Coronary artery (tissue), 2 donors: Measurements from ENCODE around the gene HSPA12A.

Experiments
- DNase-seq: peaks from one replicate; pipeline ENCODE4 v3.0.0-alpha.2; 2017; ENCODE audit warnings: low spot score
- H3K27ac ChIP-seq, 2 donors: fragments of 200-600 bp; sonication (generic); one replicate each; pipeline ENCODE4 v1.5.1; 2016 to 2019
- H3K4me3 ChIP-seq: fragments of 200-600 bp; sonication (generic); 2 replicates; pipeline ENCODE4 v1.5.1; 2016; ENCODE audit warnings: mild to moderate bottlenecking, moderate library complexity
- TF ChIP-seq, protein P1 (sequence below): fragments of 200-600 bp; sonication (generic); IDR thresholded peaks from one replicate; pipeline ENCODE4 v1.5.1; 2019; ENCODE audit warnings: antibody characterized with exemption

HSPA12A gene

DNA sequence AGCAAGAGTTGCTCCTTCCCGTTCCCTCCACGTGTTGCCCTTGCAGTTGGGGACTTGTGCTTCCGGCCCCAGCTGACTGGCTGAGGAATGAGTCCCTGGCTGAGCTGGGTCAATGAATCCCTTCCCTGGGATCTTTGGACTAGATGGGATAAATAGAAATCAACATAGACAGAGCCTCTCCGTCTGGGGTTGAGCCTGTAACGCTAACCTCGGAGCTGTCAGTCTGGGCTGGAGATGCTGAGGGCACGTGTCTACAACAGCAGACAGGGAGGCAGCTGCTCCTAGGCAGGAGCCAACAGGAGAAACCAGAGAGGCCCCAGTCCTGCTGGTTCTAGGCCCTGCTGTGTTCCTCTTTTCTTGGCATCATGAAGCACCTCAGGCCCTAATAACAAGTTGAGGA, 42.3 kb upstream of the HSPA12A start:
- Histone ChIP-seq H3K4me3 (no peak overlapping the region), H3K27ac (no peak overlapping the region)
- TF ChIP-seq, protein P1, sequence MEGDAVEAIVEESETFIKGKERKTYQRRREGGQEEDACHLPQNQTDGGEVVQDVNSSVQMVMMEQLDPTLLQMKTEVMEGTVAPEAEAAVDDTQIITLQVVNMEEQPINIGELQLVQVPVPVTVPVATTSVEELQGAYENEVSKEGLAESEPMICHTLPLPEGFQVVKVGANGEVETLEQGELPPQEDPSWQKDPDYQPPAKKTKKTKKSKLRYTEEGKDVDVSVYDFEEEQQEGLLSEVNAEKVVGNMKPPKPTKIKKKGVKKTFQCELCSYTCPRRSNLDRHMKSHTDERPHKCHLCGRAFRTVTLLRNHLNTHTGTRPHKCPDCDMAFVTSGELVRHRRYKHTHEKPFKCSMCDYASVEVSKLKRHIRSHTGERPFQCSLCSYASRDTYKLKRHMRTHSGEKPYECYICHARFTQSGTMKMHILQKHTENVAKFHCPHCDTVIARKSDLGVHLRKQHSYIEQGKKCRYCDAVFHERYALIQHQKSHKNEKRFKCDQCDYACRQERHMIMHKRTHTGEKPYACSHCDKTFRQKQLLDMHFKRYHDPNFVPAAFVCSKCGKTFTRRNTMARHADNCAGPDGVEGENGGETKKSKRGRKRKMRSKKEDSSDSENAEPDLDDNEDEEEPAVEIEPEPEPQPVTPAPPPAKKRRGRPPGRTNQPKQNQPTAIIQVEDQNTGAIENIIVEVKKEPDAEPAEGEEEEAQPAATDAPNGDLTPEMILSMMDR: no peak
- DNase-seq: no peak

DNA sequence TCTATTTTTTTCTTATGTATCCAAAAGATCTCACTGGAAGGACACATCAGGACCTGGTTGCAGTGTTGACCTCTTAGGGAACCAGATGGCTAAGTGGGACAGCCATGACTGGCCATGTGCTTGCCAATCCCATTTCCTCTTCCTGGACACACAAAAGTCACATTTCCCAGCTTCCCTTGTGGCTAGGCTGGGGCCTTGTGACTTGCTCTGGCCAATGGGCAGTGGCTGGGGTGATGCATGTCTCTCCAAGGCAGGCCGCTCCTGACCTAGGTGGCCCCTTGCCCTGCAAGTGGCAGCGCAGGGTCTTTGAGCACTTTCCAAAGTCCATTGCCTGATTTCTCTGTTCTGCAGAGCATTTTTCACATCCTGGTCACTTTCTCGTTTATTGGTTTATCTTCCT, 41.7 kb upstream of the HSPA12A start:
- no peak overlapping the region for H3K4me3 ChIP-seq
- no peak overlapping the region for H3K27ac ChIP-seq
- no peak for DNase-seq
- TF ChIP-seq, protein P1: no peak

DNA sequence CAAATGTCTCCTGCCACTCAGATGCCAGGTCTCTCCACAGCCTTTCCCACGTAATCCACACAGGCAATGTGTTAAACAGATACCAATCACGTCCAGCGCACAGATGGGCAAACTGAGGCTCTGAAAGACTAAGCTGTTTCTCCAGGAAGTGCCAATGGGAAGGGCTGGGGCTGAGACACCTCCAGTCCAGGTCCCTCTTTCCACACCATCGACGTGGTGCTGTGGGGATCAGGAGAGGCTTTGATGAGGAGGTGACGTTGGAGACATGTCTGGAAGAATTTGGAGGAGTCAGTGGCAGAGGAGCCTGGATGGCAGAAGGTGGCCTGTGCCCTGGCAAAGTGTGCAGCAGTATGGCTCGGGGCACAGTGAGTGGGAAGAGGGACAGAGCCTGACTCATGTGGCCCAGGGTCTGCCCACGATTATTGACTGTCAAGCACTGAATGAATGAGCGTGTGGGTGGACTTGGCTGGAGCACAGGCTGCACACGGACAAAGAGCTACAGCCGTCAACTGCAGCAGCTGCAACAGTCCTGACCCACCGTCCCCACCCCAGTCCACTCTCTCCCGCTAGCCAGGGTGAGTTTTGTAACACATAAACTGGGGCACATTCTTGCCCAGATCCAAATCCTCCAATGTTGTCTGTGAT, 40.8 kb upstream of the HSPA12A start:
- Histone ChIP-seq H3K27ac (no peak overlapping the region), H3K4me3 (no peak overlapping the region)
- TF ChIP-seq, protein P1: no peak
- DNase-seq: no peak

DNA sequence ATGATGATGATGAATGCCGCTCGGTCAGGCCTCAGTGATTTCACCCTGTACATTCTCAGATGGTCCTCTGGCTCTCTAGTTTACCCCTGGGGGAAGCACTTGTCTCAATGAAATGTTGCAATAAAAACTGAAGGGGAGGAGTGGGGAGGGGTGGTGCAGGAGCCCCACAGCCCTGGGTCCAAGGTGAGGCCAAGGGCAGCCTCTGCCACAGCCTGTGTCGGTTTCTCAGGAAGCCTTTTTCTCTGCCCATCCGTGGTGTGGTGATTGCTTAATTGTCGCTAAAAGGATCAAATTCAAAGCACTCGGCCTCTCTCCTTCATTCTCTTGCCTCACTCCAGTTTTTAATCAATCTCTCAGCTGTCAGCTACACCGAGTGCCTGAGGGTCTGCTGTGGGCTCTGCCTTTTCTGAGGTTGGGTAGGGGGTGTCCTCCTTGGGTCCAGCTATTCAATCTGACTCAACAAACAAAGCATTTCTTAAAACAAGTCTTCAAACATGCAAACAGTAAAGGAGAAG, 39.1 kb upstream of the HSPA12A start:
- TF ChIP-seq, protein P1: no peak
- Histone ChIP-seq H3K27ac (no peak overlapping the region), H3K4me3 (no peak overlapping the region)
- no peak for DNase-seq

DNA sequence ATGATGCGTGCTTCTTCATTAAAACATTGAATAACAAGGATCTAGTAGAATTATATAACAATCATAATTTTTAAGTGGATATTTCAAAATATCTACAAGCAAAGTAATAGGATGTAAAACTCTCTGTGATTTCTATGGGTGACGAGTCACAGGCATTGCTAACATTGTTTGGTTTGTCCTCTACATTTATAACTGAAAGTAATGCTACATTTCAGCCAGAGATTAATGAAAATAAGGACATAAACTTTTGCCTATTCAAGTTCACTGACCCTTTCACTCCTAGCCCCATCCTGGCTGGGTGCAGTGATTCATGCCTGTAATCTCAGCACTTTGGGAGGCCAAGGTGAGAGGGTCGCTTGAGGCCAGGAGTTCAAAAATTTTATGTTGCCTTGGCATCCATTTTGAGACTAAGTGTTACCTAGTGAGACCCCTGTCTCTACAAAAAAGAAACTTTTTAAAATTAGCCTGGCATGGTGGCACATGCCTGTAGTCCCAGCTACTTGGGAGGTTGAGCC, 38.4 kb upstream of the HSPA12A start:
- H3K4me3 ChIP-seq: no peak overlapping the region
- DNase-seq: no peak

DNA sequence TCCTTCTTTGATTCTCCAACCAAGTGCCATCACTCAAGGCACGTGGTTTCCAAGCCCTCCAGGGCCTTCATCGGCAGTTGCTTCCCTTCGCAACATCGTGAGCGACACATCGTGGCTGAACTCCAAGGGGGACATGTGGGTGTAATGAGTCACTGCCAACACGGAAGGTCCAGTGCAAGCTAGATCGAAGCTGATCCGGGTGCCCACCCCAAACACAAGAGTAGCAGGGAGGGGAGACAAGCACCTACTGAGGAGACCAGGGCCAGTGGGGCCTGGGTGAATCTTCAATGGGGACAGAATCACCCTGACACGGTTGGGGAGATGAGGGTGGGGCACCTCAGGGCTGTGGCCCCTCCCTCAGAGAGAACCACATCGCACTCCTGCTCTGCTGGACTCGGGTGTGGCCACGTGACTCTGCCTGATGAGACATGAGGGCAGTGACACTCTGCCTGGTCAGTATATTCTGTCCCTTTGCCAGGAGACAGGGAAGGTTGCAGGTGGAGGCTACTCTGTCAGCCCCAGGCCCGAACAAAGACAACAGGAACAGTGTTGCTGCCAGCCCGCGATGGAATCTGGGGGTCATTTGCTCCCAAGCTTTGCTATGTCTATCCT, 36.8 kb upstream of the HSPA12A start:
- no peak overlapping the region for H3K4me3 ChIP-seq
- peak; percentile 63 for DNase-seq
- TF ChIP-seq, protein P1: no peak
- no peak overlapping the region for H3K27ac ChIP-seq

More for the DNA sequence above, 38.4 kb upstream of the HSPA12A start:
- no peak overlapping the region for H3K27ac ChIP-seq
- TF ChIP-seq, protein P1: no peak

DNA sequence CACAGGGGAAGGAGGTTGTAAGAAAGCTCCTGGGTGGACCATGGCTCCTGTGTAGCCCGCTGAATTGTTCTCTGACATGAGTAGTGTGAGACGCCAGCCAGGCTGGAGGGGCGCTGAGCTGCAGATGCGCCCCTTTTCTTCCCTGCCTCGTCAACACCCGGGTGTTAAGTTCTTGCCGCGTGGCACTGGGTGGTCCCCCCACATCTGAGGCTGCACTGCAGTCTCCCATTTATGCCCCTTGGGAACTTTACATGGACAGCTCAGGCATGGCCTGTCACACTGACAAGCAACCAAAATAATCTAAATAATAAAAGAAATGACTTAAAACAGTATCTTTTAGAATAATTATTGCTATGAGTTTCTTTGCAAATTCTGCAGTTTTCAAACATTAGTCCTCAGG, 34.6 kb upstream of the HSPA12A start:
- DNase-seq: no peak
- TF ChIP-seq, protein P1: no peak

More for the DNA sequence above, 34.6 kb upstream of the HSPA12A start:
- no peak overlapping the region for H3K4me3 ChIP-seq
- no peak overlapping the region for H3K27ac ChIP-seq
